C4-2B (cell line): ENCODE measurements around the gene PDE4D.
"Not testable (repeated sequence)": the region's sequence is repeated elsewhere in the genome, so short reads cannot be mapped to it uniquely, and the experiment has no call there.

ENCODE experiments used
- ZFX ChIP-seq: fragments of 450-650 bp; IDR thresholded peaks from 2 replicates; pipeline ENCODE4 v1.6.1; 2017
- TF ChIP-seq, protein P1 (sequence below): fragments of 450-650 bp; conservative IDR thresholded peaks from 2 replicates; pipeline ENCODE4 v1.5.1; 2017; ENCODE audit warnings: mild to moderate bottlenecking

GRCh38 chr5:59748036-59748663 is 145.4 kb downstream of the PDE4D start:
- TF ChIP-seq, protein P1, sequence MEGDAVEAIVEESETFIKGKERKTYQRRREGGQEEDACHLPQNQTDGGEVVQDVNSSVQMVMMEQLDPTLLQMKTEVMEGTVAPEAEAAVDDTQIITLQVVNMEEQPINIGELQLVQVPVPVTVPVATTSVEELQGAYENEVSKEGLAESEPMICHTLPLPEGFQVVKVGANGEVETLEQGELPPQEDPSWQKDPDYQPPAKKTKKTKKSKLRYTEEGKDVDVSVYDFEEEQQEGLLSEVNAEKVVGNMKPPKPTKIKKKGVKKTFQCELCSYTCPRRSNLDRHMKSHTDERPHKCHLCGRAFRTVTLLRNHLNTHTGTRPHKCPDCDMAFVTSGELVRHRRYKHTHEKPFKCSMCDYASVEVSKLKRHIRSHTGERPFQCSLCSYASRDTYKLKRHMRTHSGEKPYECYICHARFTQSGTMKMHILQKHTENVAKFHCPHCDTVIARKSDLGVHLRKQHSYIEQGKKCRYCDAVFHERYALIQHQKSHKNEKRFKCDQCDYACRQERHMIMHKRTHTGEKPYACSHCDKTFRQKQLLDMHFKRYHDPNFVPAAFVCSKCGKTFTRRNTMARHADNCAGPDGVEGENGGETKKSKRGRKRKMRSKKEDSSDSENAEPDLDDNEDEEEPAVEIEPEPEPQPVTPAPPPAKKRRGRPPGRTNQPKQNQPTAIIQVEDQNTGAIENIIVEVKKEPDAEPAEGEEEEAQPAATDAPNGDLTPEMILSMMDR, result not testable (repeated sequence)
- TF ChIP-seq ZFX, result not testable (repeated sequence)
